ENCODE measurements around the gene UTP18.

UTP18 gene

GRCh38 chr17:51238255-51238887 lies 22.0 kb upstream of the UTP18 start:
- no peaks in the 10 kb centered on the region for H3K36me3 ChIP-seq
- H3K9me3 ChIP-seq = no peaks in the 10 kb centered on the region
- H3K27me3 ChIP-seq = no peaks in the 10 kb centered on the region
- no peaks in the 10 kb centered on the region for H3K4me1 ChIP-seq
- no peak overlapping the region for H3K27ac ChIP-seq
- H3K4me3 ChIP-seq = no peak overlapping the region
- DNase-seq = no peak
- no peak for TF ChIP-seq CTCF (IDR thresholded peaks at IDR 0.05)
- intact Hi-C loops (cut with DNase I; ENCODE audit: low total_unique reads) = no loop called here

DNA sequence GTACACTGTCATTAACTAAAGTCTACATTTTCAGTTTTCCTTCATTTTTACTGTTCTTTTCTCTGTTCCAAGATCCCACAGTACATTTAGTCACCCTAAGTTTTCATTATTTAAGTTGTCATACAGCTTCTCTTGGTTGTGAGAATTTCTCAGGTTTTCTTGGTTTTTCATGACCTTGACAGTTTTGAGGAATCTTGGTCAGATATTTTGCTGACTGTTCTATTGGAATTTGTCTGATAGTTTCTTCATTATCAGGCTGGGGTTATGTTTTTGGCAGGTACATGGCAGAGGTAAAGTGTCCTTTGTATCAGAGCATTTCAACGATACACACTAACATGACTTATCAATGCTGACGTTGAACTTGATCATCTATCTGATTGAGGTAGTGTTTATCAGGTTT lies 20.1 kb upstream of the UTP18 start:
- Histone ChIP-seq H3K36me3 (no peaks in the 10 kb centered on the region), H3K27me3 (no peaks in the 10 kb centered on the region), H3K27ac (no peak overlapping the region), H3K9me3 (no peaks in the 10 kb centered on the region), H3K4me3 (no peak overlapping the region), H3K4me1 (no peaks in the 10 kb centered on the region)
- TF ChIP-seq CTCF (IDR thresholded peaks at IDR 0.05) = no peak
- DNase-seq = no peak
- intact Hi-C loops (cut with DNase I; ENCODE audit: low total_unique reads) = no loop called here

GRCh38 chr17:51244041-51244440 lies 16.3 kb upstream of the UTP18 start:
- Histone ChIP-seq H3K27me3 (no peaks in the 10 kb centered on the region), H3K27ac (no peak overlapping the region), H3K4me3 (no peak overlapping the region), H3K9me3 (no peaks in the 10 kb centered on the region), H3K36me3 (no peaks in the 10 kb centered on the region), H3K4me1 (no peaks in the 10 kb centered on the region)
- TF ChIP-seq CTCF (IDR thresholded peaks at IDR 0.05) = no peak
- DNase-seq = no peak
- intact Hi-C loops (cut with DNase I; ENCODE audit: low total_unique reads) = no loop called here

DNA sequence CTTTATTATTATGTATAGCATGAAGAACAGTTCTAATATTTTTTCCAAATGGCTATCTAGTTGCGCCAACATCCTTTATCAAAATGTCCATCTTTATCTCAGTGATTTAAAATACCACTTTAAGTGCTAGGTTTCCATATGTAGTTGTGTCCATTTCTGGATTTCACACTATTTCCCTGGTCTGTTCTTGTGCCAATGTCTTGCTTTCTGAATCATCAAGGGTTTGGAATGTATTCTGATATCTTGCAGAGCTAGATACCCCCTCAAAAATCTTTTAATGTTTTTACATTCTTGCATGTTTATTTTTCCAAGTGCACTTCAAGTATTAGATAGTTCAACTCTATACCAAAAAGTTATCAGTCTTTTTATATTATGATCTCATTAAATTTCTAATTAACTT lies 14.8 kb upstream of the UTP18 start:
- no peak for DNase-seq
- intact Hi-C loops (cut with DNase I; ENCODE audit: low total_unique reads) = no loop called here
- H3K27me3 ChIP-seq = no peaks in the 10 kb centered on the region
- no peaks in the 10 kb centered on the region for H3K9me3 ChIP-seq
- no peaks in the 10 kb centered on the region for H3K4me1 ChIP-seq
- H3K27ac ChIP-seq = no peak overlapping the region
- no peak overlapping the region for H3K4me3 ChIP-seq
- H3K36me3 ChIP-seq = no peaks in the 10 kb centered on the region
- TF ChIP-seq CTCF (IDR thresholded peaks at IDR 0.05) = no peak

GRCh38 chr17:51250314-51250840 lies 10.0 kb upstream of the UTP18 start:
- H3K9me3 ChIP-seq = no peaks in the 10 kb centered on the region
- TF ChIP-seq CTCF (IDR thresholded peaks at IDR 0.05) = no peak
- H3K27me3 ChIP-seq = no peaks in the 10 kb centered on the region
- H3K4me3 ChIP-seq = no peak overlapping the region
- intact Hi-C loops (cut with DNase I; ENCODE audit: low total_unique reads) = no loop called here
- no peak overlapping the region for H3K27ac ChIP-seq
- peaks cover 3 to 13% (median 8%) of the 10 kb centered on the region in 3 donors for H3K36me3 ChIP-seq
- DNase-seq = no peak
- H3K4me1 ChIP-seq = no peaks in the 10 kb centered on the region
